SK-N-MC (cell line): ENCODE data around the gene CLSTN1.

Source experiments
- DNase-seq: peaks from one replicate; pipeline ENCODE4 v3.0.0-alpha.2; 2011; ENCODE audit warnings: low read depth, low spot score
- H3K27ac ChIP-seq: fragments of 200-600 bp; sonication (generic); 2 replicates; pipeline ENCODE4 v1.5.1; 2016; ENCODE audit warnings: mixed run types
- H3K36me3 ChIP-seq: fragments of 200-600 bp; sonication (generic); 2 replicates; pipeline ENCODE4 v1.6.1; 2017; ENCODE audit warnings: antibody characterized with exemption, low read length, mixed read lengths; ENCODE audit not compliant: insufficient read depth
- H3K4me3 ChIP-seq: fragments of 200-600 bp; sonication (generic); 2 replicates; pipeline ENCODE4 v1.5.1; 2016
- H3K9ac ChIP-seq: fragments of 200-600 bp; sonication (generic); 2 replicates; pipeline ENCODE4 v1.8.0; 2017; ENCODE audit warnings: mixed run types, mixed read lengths; ENCODE audit not compliant: insufficient read length
- H3K9me3 ChIP-seq: fragments of 200-600 bp; sonication (generic); 2 replicates; pipeline ENCODE4 v1.6.1; 2017; ENCODE audit warnings: low read depth, mild to moderate bottlenecking, antibody characterized with exemption, low read length, moderate library complexity, mixed read lengths
- EZH2 ChIP-seq: fragments of 200-600 bp; sonication (generic); IDR thresholded peaks from one replicate; pipeline ENCODE4 v1.6.1; 2017; ENCODE audit warnings: antibody characterized with exemption
- FOXP2 ChIP-seq: optimal IDR thresholded peaks from 2 replicates; pipeline ENCODE3; 2011; ENCODE audit warnings: mild to moderate bottlenecking, moderate library complexity; ENCODE audit not compliant: insufficient read depth; ENCODE audit errors: extremely low read length, control extremely low read depth
- POLR2AphosphoS5 ChIP-seq: IDR thresholded peaks from 2 replicates; pipeline ENCODE4 v1.6.1; 2012; ENCODE audit warnings: mild to moderate bottlenecking, low read depth, low read length, borderline replicate concordance

CLSTN1 gene

GRCh38 chr1:9684801-9685200 is 139.0 kb downstream of the CLSTN1 start:
- DNase-seq: no peak
- Histone ChIP-seq H3K36me3 (no peaks in the 10 kb centered on the region), H3K9me3 (no peaks in the 10 kb centered on the region), H3K4me3 (no peak overlapping the region), H3K27ac (no peak overlapping the region), H3K9ac (no peak overlapping the region)
- TF ChIP-seq POLR2AphosphoS5 (no peak), FOXP2 (no peak), EZH2 (no peak)

- TF ChIP-seq EZH2 (no peak), FOXP2 (no peak), POLR2AphosphoS5 (no peak)
- H3K36me3 ChIP-seq: no peaks in the 10 kb centered on the region
- no peaks in the 10 kb centered on the region for H3K9me3 ChIP-seq
- DNase-seq: no peak
- no peak overlapping the region for H3K27ac ChIP-seq
- no peak overlapping the region for H3K9ac ChIP-seq
- no peak overlapping the region for H3K4me3 ChIP-seq
Measured at GRCh38 chr1:9680828-9681227, 142.9 kb downstream of the CLSTN1 start.

GRCh38 chr1:9680091-9680490 is 143.7 kb downstream of the CLSTN1 start:
- Histone ChIP-seq H3K4me3 (no peak overlapping the region), H3K9me3 (no peaks in the 10 kb centered on the region), H3K36me3 (no peaks in the 10 kb centered on the region), H3K9ac (no peak overlapping the region), H3K27ac (no peak overlapping the region)
- TF ChIP-seq FOXP2 (no peak), EZH2 (no peak), POLR2AphosphoS5 (no peak)
- no peak for DNase-seq
